Progenitor cell of endocrine pancreas (in vitro differentiated cells): ENCODE measurements around the gene MRTFA. TPM values are rescaled to one million over a fixed set of nuclear protein-coding genes. Genes with fewer than 3 reads are reported as not detected.
A peak's percentile ranks its signal among the peaks of the same experiment; 100 is the strongest.

Source experiments
- DNase-seq: peaks from one replicate; pipeline ENCODE4 v3.0.0; 2021; ENCODE audit warnings: low spot score; ENCODE audit not compliant: unreplicated experiment
- H3K27ac Mint-ChIP-seq: 2 replicates; pipeline ENCODE4 v1.8.0; 2021; ENCODE audit warnings: mild to moderate bottlenecking, moderate library complexity, mixed read lengths
- H3K27me3 Mint-ChIP-seq: 2 replicates; pipeline ENCODE4 v1.8.0; 2021; ENCODE audit warnings: mixed read lengths
- H3K36me3 Mint-ChIP-seq: 2 replicates; pipeline ENCODE4 v1.8.0; 2022; ENCODE audit warnings: mixed read lengths; ENCODE audit not compliant: insufficient read depth
- H3K4me1 Mint-ChIP-seq: 2 replicates; pipeline ENCODE4 v1.8.0; 2021; ENCODE audit warnings: low read depth, mixed read lengths
- H3K4me3 Mint-ChIP-seq: 2 replicates; pipeline ENCODE4 v1.8.0; 2021; ENCODE audit warnings: low read depth, mild to moderate bottlenecking, moderate library complexity, mixed read lengths
- H3K9me3 Mint-ChIP-seq: 2 replicates; pipeline ENCODE4 v1.8.0; 2021; ENCODE audit warnings: low read depth, mixed read lengths
- CTCF ChIP-seq: fragments of 200-600 bp; sonication (generic); IDR thresholded peaks from one replicate; pipeline ENCODE4 v1.5.0; 2021; ENCODE audit warnings: antibody characterized with exemption, mild to moderate bottlenecking; ENCODE audit not compliant: unreplicated experiment
- long read RNA-seq: library from polyadenylated mRNA; unstranded; transcript quantifications from one replicate; pipeline ENCODE4 v2.0.0, GENCODE V29; 2020
- total RNA-seq: library from RNA; stranded (reverse); gene quantifications from 2 replicates; pipeline ENCODE4 v1.2.1, GENCODE V29; 2021

MRTFA gene
- total RNA-seq, result 54.4 and 61.9 TPM in 2 replicates
- long read RNA-seq, partial matches to known transcripts, result 4 of 14 reads
- long read RNA-seq, other reads (novel, unspliced or antisense), result 10 of 14 reads

GRCh38 chr22:40636380-40637182 is at the start of gene MRTFA:
MRTFA (minus strand) TSS chr22:40636719.
- Mint-ChIP-seq H3K27ac (peak within 1 kb of the TSS; percentile 96), H3K4me1 (peaks cover 18% of the 10 kb centered on the region), H3K4me3 (peak within 1 kb of the TSS; percentile 91), H3K27me3 (no peaks in the 10 kb centered on the region), H3K36me3 (peaks cover 1% of the 10 kb centered on the region), H3K9me3 (no peaks in the 10 kb centered on the region)
- no peak for TF ChIP-seq CTCF
- DNase-seq, result peak; percentile 99

DNA sequence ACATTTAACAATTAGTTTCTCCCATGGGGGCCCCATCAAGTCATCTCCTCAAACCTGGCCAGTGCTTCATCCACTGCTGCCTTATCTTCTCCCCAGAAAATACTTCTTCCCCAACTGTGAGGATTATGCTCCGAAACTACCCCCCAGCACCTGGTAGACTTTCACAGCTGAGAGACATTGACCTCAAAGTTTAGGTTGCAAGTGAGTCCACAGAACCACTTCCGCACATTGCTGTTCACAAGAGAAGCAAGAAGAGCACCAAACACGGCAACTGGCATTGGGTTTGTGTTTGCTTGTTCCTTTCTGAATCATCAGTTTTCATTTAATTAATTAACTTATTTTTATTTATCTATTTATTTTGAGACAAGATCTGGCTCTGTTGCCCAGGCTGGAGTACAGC is 48.9 kb upstream of the MRTFA start:
- no peak overlapping the region for H3K4me3 Mint-ChIP-seq
- H3K27ac Mint-ChIP-seq, result no peak overlapping the region
- no peak for DNase-seq
- no peaks in the 10 kb centered on the region for H3K36me3 Mint-ChIP-seq
- H3K4me1 Mint-ChIP-seq, result no peaks in the 10 kb centered on the region
- no peak for TF ChIP-seq CTCF
- H3K9me3 Mint-ChIP-seq, result no peaks in the 10 kb centered on the region
- peaks cover 38% of the 10 kb centered on the region for H3K27me3 Mint-ChIP-seq

DNA sequence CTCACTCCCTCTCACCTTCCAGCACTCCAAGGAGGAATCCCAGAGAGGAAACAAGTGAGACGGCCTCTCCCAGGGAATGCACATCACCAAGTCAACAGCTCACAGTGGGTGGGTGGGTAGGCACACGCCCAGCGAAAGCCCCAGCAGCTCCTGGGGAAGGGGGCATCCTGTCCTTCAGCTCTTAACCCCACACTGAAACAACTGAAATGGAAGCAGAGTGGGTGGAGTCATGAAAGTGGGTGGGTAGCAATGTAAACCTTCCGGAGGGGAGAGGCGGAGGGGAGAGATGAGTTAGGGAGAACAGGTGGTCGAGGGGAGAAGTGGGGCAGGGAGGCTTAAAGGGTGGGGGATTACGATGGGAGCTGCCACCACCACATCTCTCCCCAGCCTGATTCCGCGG is 48.2 kb upstream of the MRTFA start:
- Mint-ChIP-seq H3K4me1 (peaks cover 1% of the 10 kb centered on the region), H3K27me3 (peaks cover 44% of the 10 kb centered on the region), H3K27ac (no peak overlapping the region), H3K36me3 (no peaks in the 10 kb centered on the region), H3K9me3 (no peaks in the 10 kb centered on the region), H3K4me3 (no peak overlapping the region)
- no peak for DNase-seq
- TF ChIP-seq CTCF, result no peak

DNA sequence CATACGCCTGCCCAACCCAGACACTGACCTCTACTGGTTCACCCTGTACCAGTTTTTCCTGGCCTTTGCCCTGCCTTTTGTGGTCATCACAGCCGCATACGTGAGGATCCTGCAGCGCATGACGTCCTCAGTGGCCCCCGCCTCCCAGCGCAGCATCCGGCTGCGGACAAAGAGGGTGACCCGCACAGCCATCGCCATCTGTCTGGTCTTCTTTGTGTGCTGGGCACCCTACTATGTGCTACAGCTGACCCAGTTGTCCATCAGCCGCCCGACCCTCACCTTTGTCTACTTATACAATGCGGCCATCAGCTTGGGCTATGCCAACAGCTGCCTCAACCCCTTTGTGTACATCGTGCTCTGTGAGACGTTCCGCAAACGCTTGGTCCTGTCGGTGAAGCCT is 44.9 kb upstream of the MRTFA start:
- H3K36me3 Mint-ChIP-seq, result no peaks in the 10 kb centered on the region
- no peak overlapping the region for H3K4me3 Mint-ChIP-seq
- DNase-seq, result no peak
- no peak overlapping the region for H3K27ac Mint-ChIP-seq
- peaks cover 7% of the 10 kb centered on the region for H3K4me1 Mint-ChIP-seq
- no peak for TF ChIP-seq CTCF
- H3K27me3 Mint-ChIP-seq, result peaks cover 54% of the 10 kb centered on the region
- no peaks in the 10 kb centered on the region for H3K9me3 Mint-ChIP-seq

DNA sequence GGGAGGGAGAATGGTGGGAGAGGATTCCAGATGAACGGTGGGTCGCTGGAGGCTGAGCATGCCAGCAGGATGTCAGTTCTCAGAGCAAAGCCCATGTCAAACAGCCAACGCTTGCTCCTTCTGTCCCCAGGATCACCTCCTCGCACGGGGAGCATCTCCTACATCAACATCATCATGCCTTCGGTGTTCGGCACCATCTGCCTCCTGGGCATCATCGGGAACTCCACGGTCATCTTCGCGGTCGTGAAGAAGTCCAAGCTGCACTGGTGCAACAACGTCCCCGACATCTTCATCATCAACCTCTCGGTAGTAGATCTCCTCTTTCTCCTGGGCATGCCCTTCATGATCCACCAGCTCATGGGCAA is 44.3 kb upstream of the MRTFA start:
- DNase-seq, result no peak
- Mint-ChIP-seq H3K27ac (no peak overlapping the region), H3K27me3 (peaks cover 52% of the 10 kb centered on the region), H3K36me3 (no peaks in the 10 kb centered on the region), H3K9me3 (no peaks in the 10 kb centered on the region), H3K4me1 (peaks cover 7% of the 10 kb centered on the region), H3K4me3 (no peak overlapping the region)
- no peak for TF ChIP-seq CTCF
